Left renal cortex interstitium (tissue), 4 donors: ENCODE data around the gene LAMC1. TPM values are rescaled to one million over a fixed set of nuclear protein-coding genes. Genes with fewer than 3 reads are reported as not detected.

Experiments
- DNase-seq, 4 donors: peaks; one replicate each; pipeline ENCODE4 v3.0.0-alpha.2; 2013; ENCODE audit warnings: low read depth in 4 of 4, low spot score in 2 of 4, missing footprints in 1 of 4
- polyA plus RNA-seq, 4 donors: library from polyadenylated mRNA; unstranded; fragments of 120-200 nt; gene quantifications; one replicate each; pipeline ENCODE4 v1.2.1, GENCODE V29; 2013; ENCODE audit not compliant: insufficient read length in 4 of 4

The LAMC1 gene
- polyA plus RNA-seq, 4 donors: 240 to 302 (median 291) TPM

DNA sequence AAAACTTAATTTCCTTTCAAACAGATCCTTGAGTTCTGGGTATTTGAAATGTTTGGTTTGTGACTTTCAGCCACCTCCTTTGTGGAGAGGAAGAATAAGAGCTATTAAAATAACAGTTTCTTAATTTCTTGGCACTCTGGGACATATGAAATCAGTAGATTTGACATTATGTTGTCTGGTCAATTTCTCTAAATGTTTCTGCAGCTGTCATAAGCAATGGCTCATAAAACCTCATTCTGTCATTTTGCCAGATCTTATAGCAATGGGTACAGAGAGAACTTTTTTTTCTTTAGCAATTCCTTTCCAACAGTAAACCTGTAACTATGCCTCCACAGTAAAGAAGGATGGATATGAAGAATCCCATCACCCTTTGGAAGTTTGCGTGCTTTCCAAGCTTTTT is 52.6 kb downstream of the LAMC1 start:
- no peak for DNase-seq

- no peak for DNase-seq
These were observed 53.9 kb downstream of the LAMC1 start for GRCh38 chr1:183077097-183077496.

GRCh38 chr1:183079712-183080388 is 56.6 kb downstream of the LAMC1 start:
- no peak for DNase-seq

DNA sequence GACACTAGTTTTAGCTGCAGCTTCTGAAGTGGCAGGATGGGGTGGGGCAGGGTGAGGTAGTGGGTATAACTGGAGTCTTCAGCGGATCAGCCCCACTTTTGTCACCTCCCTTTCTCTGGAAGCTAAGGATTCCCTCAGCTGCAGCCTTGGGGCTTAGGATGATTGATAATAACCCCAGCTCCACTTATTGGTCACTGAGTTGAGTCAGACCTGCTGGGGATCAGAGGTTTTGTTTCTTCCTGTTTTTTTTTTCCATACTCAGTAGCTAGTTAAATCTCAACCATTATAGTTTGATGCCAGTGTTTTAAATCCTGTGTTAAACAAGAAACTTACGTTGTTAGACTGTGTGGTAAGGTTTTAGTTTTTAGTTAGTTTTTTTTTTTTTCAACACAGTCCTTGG is 57.2 kb downstream of the LAMC1 start:
- DNase-seq: no peak

DNA sequence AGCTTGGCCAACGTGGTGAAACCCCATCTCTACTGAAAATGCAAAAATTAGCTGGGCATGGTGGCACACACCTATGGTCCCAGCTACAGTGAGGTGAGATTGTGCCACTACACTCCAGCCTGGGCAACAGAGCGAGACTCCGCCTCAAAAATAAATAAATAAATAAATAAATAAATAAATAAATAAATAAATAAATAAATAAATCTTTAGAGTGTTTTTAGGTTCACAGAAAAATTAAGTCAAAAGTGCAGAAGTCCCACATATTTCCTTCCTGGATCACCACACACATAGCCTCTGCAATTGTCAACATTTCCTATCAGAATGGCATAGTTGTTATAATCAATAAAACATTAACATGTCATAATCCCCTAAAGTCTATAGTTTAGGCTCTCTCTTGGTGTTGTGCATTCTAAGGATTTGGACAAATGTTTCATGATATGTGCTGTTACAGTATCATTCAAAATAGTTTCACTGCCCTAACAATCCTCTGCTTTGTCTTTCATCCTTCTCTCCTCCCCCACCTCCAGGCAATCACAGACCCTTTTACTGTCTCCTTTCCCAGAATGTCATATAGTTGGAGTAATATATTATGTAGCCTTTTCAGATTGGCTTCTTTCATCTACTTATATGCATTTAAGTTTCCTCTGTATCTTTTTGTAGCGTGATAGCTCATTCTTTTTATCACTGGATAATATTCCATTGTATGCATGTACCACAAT is 58.3 kb downstream of the LAMC1 start:
- DNase-seq: no peak

- DNase-seq: no peak
These were observed 59.4 kb downstream of the LAMC1 start for GRCh38 chr1:183082650-183083049.

GRCh38 chr1:183087001-183087400 is 63.8 kb downstream of the LAMC1 start:
- DNase-seq: no peak

- no peak for DNase-seq
These were observed 65.9 kb downstream of the LAMC1 start for GRCh38 chr1:183089025-183089639.

DNA sequence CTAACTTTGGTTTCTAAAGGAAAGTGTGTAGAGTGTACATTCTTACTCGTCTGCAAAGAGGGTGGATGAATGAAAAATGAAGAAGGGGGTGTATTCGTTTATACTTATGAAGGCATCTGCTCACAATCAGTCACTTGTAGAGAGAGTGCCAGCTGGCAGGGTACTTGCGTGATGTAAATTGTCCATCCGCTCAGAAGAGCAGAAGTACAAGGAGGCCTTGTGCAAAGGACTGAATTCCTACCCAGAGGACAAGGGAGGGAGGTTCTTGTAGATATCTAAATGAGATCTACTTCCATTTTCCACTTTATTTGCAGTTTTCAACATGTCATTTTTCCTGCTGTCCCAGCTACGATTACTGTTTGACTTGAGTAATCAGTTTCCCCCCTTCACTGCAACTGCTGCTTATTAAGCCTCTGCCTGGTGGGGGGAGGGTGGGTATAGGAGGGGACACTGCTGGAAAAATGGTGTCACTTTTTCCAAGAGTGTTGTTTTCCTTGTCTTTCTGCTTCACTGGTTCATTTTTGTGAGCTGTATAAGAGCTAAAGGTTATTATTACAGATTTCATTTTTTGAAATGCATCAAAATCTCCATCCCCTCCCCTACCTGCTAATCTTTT is 67.3 kb downstream of the LAMC1 start:
- no peak for DNase-seq

GRCh38 chr1:183091181-183091580 is 68.0 kb downstream of the LAMC1 start:
- DNase-seq: no peak

- DNase-seq: no peak
These were observed 69.1 kb downstream of the LAMC1 start for GRCh38 chr1:183092350-183092749.

GRCh38 chr1:183093066-183093668 is 69.9 kb downstream of the LAMC1 start:
- DNase-seq: no peak

GRCh38 chr1:183093786-183094298 is 70.6 kb downstream of the LAMC1 start:
- no peak for DNase-seq

GRCh38 chr1:183094351-183094750 is 71.1 kb downstream of the LAMC1 start:
- no peak for DNase-seq

DNA sequence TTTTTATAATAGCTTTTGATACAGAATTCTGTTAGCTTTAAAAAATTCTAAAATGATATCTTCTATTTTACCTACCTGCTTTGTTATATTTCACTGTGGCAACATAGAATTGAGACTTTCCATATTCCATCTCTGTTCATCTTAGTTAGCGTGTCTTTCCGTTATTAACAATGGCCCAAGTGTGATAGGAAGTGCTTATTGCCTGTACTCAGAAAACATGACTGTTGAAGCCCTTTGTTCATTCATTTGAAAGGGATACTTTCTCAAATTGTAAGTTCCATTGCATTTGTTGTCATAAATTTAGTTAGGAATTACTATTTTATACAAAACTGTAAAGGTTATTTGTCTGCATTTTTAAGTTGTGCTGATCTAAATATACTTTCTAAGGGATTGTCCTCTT is 73.1 kb downstream of the LAMC1 start:
- no peak for DNase-seq

GRCh38 chr1:183096894-183097293 is 73.7 kb downstream of the LAMC1 start:
- DNase-seq: no peak

DNA sequence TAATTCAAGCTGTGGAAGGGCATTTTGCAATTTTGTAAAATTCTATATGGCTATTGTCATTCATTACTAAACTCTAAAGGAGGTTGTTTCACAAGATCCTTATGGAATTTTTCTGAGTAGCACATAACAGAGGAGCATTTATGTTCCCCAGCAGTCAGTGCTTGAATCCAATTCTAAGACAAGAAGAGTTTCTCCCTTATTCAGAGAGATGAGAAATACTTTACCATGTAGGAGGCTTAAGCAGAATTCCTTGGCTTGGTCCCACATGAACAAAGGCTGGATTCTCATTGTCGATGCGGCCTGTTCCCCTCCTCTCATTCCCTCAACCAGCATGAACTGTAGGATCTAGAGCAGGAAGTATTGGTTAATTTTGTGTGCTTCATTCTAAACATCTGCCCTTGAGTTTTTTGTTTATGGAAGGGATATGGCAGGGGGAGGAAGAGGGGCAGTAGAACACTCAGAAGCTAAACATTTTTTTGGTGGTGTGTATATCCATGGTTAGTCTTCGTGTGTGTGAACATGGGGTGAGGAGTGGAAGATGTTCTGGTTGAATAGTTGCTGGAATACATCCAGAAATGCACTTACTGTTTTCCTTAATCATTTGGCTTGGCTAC is 74.3 kb downstream of the LAMC1 start:
- DNase-seq: no peak

DNA sequence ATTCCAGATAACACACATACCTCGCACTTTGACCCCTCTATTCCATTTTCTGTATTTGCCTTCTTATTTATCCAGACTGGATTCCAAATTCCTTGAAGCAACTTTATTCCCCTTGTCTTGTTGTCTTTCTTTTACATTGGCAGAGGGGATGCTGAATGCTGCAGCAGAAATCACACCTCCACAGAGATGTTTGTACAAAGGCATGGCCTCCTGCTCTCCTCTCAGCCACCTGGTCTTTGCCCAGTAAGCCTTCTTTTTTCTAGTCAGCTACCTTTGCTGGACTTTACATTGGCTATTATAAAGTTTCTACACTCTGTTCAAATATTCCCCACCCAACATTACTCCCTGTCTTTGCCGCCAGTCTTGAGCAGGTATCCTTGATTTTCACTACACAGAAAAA is 75.1 kb downstream of the LAMC1 start:
- DNase-seq: no peak

GRCh38 chr1:183100361-183100974 is 77.2 kb downstream of the LAMC1 start:
- DNase-seq: no peak

DNA sequence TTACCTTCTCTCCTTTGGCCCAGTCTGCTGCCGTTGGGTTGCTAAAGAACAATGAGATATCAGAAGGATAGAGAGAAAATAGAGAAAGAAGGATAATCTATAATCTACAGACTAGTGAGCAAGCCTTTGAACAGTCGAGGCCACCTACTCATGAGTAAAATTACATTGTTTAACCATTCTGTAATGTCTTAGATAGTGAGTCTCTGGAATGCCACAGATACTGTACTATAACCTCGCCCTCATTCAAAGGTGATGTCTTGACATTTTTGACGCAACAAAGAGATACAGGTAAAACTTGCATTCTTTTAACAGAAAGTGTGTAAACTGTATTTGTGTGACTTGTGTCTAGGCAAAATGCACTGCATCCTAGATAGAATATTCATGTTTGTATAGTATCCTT is 77.9 kb downstream of the LAMC1 start:
- no peak for DNase-seq
